Esophagus squamous epithelium (tissue), 5 donors: ENCODE data around the gene COL8A2. TPM values are rescaled to one million over a fixed set of nuclear protein-coding genes. Genes with fewer than 3 reads are reported as not detected.

Experiments
- DNase-seq: peaks from one replicate; lab custom pipeline; 2025; lab: John Stamatoyannopoulos, UW
- H3K27ac ChIP-seq, 4 donors: fragments of 200-600 bp; sonication (generic); one replicate each; pipeline ENCODE4 v1.5.1; 2016 to 2019; ENCODE audit warnings: mild to moderate bottlenecking in 1 of 4
- H3K27me3 ChIP-seq, 4 donors: fragments of 200-600 bp; sonication (generic); 1 replicate in 3 of 4; 2 replicates in 1 of 4; pipeline versions ENCODE4 v1.5.1 to v1.6.0; 2017 to 2021; ENCODE audit warnings: antibody characterized with exemption in 1 of 4
- H3K36me3 ChIP-seq, 3 donors: fragments of 200-600 bp; sonication (generic); one replicate each; pipeline ENCODE4 v1.5.1; 2016 to 2019
- H3K4me1 ChIP-seq, 3 donors: fragments of 200-600 bp; sonication (generic); one replicate each; pipeline ENCODE4 v1.5.1; 2017 to 2019
- H3K4me3 ChIP-seq, 4 donors: fragments of 200-600 bp; sonication (generic); 1 replicate in 3 of 4; 2 replicates in 1 of 4; pipeline ENCODE4 v1.5.1; 2016 to 2019; ENCODE audit warnings: mild to moderate bottlenecking in 2 of 4, moderate library complexity in 1 of 4
- H3K9me3 ChIP-seq, 3 donors: fragments of 200-600 bp; sonication (generic); one replicate each; pipeline ENCODE4 v1.5.1; 2016 to 2019
- POLR2A ChIP-seq, 4 donors: fragments of 450-650 bp; IDR thresholded peaks; one replicate each; pipeline ENCODE4 v1.6.1; 2017; ENCODE audit warnings: antibody characterized with exemption in 4 of 4, mild to moderate bottlenecking in 4 of 4, moderate library complexity in 3 of 4
- WGBS, 2 donors: methylation state at CpG; one replicate each; pipeline ENCODE4 v1.1.5; 2018; 5-methylcytosine and 5-hydroxymethylcytosine counted together
- intact Hi-C: fragments of 100-400 bp; cut with DNase I; formaldehyde crosslinking; loops from one replicate; pipeline ENCODE4 v1.15.0; 2022
- total RNA-seq, 4 donors: library from RNA; depleted of rRNA; stranded (reverse); fragments of >200 nt; gene quantifications; one replicate each; pipeline ENCODE4 v1.1.0, GENCODE V29; 2016
- TF ChIP-seq, protein P1 (sequence below), 6 experiments: fragments of 450-650 bp in 4 of 6; fragments of 200-600 bp in 2 of 6; sonication (generic) in 2 of 6; IDR thresholded peaks; one replicate each; pipeline ENCODE4 v1.5.1; 2016 to 2019; ENCODE audit warnings: antibody characterized with exemption in 6 of 6, mild to moderate bottlenecking in 4 of 6, moderate library complexity in 4 of 6
- donor health status: DM: yes; HTN: yes; CAD: no.

Gene COL8A2
- total RNA-seq, 4 donors from 2014 or later = 4.0 to 7.4 (median 5.1) TPM

- no peaks in the 10 kb centered on the region for H3K27me3 ChIP-seq
- no peaks in the 10 kb centered on the region for H3K36me3 ChIP-seq
- DNase-seq = no peak
- H3K4me3 ChIP-seq = no peak overlapping the region
- no peaks in the 10 kb centered on the region for H3K9me3 ChIP-seq
- TF ChIP-seq, protein P1, sequence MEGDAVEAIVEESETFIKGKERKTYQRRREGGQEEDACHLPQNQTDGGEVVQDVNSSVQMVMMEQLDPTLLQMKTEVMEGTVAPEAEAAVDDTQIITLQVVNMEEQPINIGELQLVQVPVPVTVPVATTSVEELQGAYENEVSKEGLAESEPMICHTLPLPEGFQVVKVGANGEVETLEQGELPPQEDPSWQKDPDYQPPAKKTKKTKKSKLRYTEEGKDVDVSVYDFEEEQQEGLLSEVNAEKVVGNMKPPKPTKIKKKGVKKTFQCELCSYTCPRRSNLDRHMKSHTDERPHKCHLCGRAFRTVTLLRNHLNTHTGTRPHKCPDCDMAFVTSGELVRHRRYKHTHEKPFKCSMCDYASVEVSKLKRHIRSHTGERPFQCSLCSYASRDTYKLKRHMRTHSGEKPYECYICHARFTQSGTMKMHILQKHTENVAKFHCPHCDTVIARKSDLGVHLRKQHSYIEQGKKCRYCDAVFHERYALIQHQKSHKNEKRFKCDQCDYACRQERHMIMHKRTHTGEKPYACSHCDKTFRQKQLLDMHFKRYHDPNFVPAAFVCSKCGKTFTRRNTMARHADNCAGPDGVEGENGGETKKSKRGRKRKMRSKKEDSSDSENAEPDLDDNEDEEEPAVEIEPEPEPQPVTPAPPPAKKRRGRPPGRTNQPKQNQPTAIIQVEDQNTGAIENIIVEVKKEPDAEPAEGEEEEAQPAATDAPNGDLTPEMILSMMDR (IDR thresholded peaks at IDR 0.05) = no peak
- no peak for TF ChIP-seq POLR2A (IDR thresholded peaks at IDR 0.05)
- 89 to 93% methylated on average over 5 to 6 of the region's 6 CpGs for WGBS, 2 donors
- intact Hi-C loops = no loop called here
- peak overlapping the region in 3 of 4 donors; percentile 95 to 100 (median 100) for H3K27ac ChIP-seq
- peaks cover 47 to 74% (median 53%) of the 10 kb centered on the region in 3 donors for H3K4me1 ChIP-seq
These were observed 29.3 kb upstream of the COL8A2 start for GRCh38 chr1:36154335-36154734.

DNA sequence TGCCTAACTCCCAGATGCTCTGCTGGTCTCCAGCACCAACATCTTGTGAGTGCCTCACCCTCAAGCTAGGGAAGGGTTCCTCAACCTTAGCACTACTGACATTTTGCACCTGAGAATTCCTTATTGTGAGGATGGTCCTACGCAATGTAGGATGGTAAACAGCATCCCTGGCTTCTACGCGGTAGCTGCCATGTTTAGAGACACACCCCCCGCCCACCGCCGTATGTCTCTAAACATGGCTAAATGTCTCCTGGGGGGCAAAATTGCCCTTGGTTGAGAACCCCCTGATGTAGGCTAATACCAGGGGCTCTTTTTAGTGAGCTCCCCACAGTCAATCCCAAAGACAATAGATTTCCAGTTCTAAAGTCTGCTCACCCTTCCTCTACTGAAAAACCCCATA lies 28.5 kb upstream of the COL8A2 start:
- H3K27me3 ChIP-seq = no peaks in the 10 kb centered on the region
- H3K4me3 ChIP-seq = no peak overlapping the region
- H3K27ac ChIP-seq = peak overlapping the region in 1 of 4 donors; percentile 95
- TF ChIP-seq, protein P1 (IDR thresholded peaks at IDR 0.05) = no peak
- TF ChIP-seq POLR2A (IDR thresholded peaks at IDR 0.05) = no peak
- H3K36me3 ChIP-seq = no peaks in the 10 kb centered on the region
- 92 to 100% methylated on average over 6 of the region's 6 CpGs for WGBS, 2 donors
- peaks cover 42 to 69% (median 47%) of the 10 kb centered on the region in 3 donors for H3K4me1 ChIP-seq
- H3K9me3 ChIP-seq = no peaks in the 10 kb centered on the region
- intact Hi-C loops = no loop called here
- no peak for DNase-seq

- Histone ChIP-seq H3K4me1 (peaks cover 33 to 71% (median 42%) of the 10 kb centered on the region in 3 donors), H3K4me3 (no peak overlapping the region), H3K27ac (peak overlapping the region; percentile 95 to 98 (median 98)), H3K36me3 (peaks cover 0 to 2% (median 0%) of the 10 kb centered on the region in 3 donors), H3K27me3 (no peaks in the 10 kb centered on the region), H3K9me3 (no peaks in the 10 kb centered on the region)
- no peak for DNase-seq
- intact Hi-C loops = no loop called here
- TF ChIP-seq, protein P1 (IDR thresholded peaks at IDR 0.05) = no peak
- 31 to 60% methylated on average over 1 to 2 of the region's 3 CpGs for whole genome bisulfite sequencing, 2 donors
These were observed 26.8 kb upstream of the COL8A2 start for GRCh38 chr1:36151845-36152203.

DNA sequence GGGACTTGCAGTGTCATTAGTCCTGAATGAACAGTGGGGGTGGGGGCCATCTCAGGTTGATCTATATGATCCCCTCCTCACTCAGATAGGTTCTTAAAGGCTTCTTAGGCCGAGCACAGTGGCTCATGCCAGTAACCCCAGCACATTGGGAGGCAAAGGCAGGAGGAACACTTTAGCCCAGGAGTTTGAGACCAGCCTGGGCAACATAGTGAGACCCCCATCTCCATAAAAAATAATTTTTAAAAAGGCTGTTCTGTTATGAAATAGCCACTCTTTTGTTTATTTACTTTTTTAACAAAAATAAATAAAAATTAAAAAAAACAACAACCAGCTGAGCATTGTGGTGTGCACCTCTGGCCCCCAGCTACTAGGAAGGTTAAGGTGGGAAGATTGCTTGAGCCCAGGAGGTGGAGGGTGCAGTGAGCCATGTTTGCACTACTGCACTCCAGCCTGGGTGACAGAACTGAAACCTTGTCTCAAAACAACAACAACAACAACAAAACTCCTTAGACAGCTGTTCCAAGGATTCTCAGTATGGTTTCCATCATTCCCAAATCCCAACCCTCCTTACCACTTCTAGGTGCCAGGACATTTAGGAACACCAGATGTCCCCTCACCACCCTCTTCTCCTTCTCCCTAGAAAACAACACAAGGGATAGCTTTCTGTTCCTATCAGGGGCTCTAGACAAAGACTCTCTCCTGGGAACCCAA lies 26.3 kb upstream of the COL8A2 start:
- 0 to 13% methylated on average over 1 of the region's 1 CpG for WGBS, 2 donors
- Histone ChIP-seq H3K36me3 (peaks cover 0 to 5% (median 0%) of the 10 kb centered on the region in 3 donors), H3K27ac (peak overlapping the region; percentile 95 to 98 (median 98)), H3K9me3 (no peaks in the 10 kb centered on the region), H3K27me3 (no peaks in the 10 kb centered on the region), H3K4me3 (peak overlapping the region in 2 of 4 donors; percentile 26 to 95), H3K4me1 (peaks cover 33 to 75% (median 42%) of the 10 kb centered on the region in 3 donors)
- DNase-seq = no peak
- no peak for TF ChIP-seq POLR2A (IDR thresholded peaks at IDR 0.05)
- TF ChIP-seq, protein P1 (IDR thresholded peaks at IDR 0.05) = no peak
- intact Hi-C loops = no loop called here
